Naive B cell (primary cell): ENCODE data around the gene KLHDC3. TPM values are rescaled to one million over a fixed set of nuclear protein-coding genes. Genes with fewer than 3 reads are reported as not detected.
A peak's percentile ranks its signal among the peaks of the same experiment; 100 is the strongest.

Experiments
- ATAC-seq, 2 donors: fragments of 150-1000 bp; cut with Tn5 transposase; 2 replicates each; pipeline ENCODE4 v1.10.0; 2021; ENCODE audit warnings: low read depth in 2 of 2, mild to moderate bottlenecking in 2 of 2, moderate library complexity in 2 of 2
- DNase-seq: peaks from one replicate; pipeline ENCODE4 v3.0.0; 2022
- H3K27ac Mint-ChIP-seq, 6 donors: one replicate each; pipeline ENCODE4 v1.8.0; 2020 to 2022; ENCODE audit warnings: mild to moderate bottlenecking in 6 of 6, mixed read lengths in 6 of 6, moderate library complexity in 5 of 6, inconsistent platforms in 2 of 6
- H3K27me3 Mint-ChIP-seq, 3 donors: one replicate each; pipeline ENCODE4 v1.8.0; 2021 to 2022; ENCODE audit warnings: mixed read lengths in 3 of 3, mild to moderate bottlenecking in 1 of 3
- H3K36me3 Mint-ChIP-seq, 2 donors: one replicate each; pipeline ENCODE4 v1.8.0; 2020 to 2022; ENCODE audit warnings: mixed read lengths in 2 of 2, inconsistent platforms in 1 of 2, mild to moderate bottlenecking in 1 of 2
- H3K4me1 Mint-ChIP-seq, 3 donors: one replicate each; pipeline ENCODE4 v1.8.0; 2020 to 2022; ENCODE audit warnings: mixed read lengths in 3 of 3, inconsistent platforms in 1 of 3, mild to moderate bottlenecking in 1 of 3, moderate library complexity in 1 of 3
- H3K4me3 Mint-ChIP-seq, 8 donors: one replicate each; pipeline ENCODE4 v1.8.0; 2020 to 2022; ENCODE audit warnings: mild to moderate bottlenecking in 8 of 8, mixed read lengths in 8 of 8, moderate library complexity in 8 of 8, inconsistent platforms in 2 of 8
- H3K9me3 Mint-ChIP-seq, 7 donors: one replicate each; pipeline ENCODE4 v1.8.0; 2020 to 2022; ENCODE audit warnings: mixed read lengths in 7 of 7, mild to moderate bottlenecking in 5 of 7, inconsistent platforms in 2 of 7, moderate library complexity in 1 of 7
- polyA plus RNA-seq, 6 donors: library from polyadenylated mRNA; unstranded; fragments of 300-500 nt; fragmentation: Illumina TruSeq; gene quantifications; one replicate each; pipeline ENCODE4 v1.2.3, GENCODE V29; 2021; ENCODE audit warnings: low read depth in 6 of 6

Gene KLHDC3
- polyA plus RNA-seq, 6 donors from 2014 or later = 88.7 to 121 (median 92.0) TPM

DNA sequence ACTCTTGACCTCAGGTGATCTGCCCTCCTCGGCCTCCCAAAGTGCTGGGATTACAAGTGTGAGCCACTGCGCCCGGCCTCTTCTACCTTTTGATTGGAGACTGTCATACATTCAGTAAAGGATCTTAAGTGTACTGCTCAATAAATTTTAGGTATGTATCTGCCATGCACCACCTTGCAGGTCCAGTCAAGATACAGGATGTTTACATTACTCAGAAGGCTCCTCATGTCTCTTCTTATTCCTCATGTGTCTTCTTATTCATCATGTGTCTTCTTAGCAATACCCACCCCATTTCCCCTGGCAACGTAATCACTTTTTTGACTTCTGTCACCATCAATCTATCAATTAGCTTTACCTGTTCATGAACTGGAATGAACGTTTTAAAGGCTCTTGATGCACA is 8.2 kb upstream of the KLHDC3 start:
- H3K27ac Mint-ChIP-seq = no peak overlapping the region
- no peak overlapping the region for H3K4me3 Mint-ChIP-seq
- no peaks in the 10 kb centered on the region for H3K9me3 Mint-ChIP-seq
- no peaks in the 10 kb centered on the region for H3K27me3 Mint-ChIP-seq
- ATAC-seq (no peak), DNase-seq (no peak)
- peaks cover 8 to 14% (median 10%) of the 10 kb centered on the region in 3 donors for H3K4me1 Mint-ChIP-seq
- peaks cover 0 to 7% of the 10 kb centered on the region in 2 donors for H3K36me3 Mint-ChIP-seq

DNA sequence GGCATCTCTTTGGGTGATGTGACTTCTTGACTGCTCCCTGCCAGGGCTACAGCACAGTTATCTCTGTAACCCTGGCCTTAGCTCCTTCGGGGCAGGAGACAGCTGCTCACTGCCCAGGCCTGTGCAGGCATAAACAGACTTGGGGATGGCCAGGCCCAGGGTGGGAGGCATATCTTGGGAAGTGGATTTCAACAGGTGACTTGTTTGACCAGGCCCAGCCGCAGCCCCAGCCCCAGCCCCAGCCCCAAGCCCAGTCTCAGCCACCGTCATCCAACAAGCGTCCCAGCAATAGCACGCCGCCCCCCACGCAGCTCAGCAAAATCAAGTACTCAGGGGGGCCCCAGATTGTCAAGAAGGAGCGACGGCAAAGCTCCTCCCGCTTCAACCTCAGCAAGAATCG is 7.8 kb upstream of the KLHDC3 start:
- H3K4me1 Mint-ChIP-seq = peaks cover 11 to 15% (median 12%) of the 10 kb centered on the region in 3 donors
- H3K27ac Mint-ChIP-seq = peak overlapping the region in 2 of 6 donors; percentile 62 to 69
- no peaks in the 10 kb centered on the region for H3K9me3 Mint-ChIP-seq
- no peaks in the 10 kb centered on the region for H3K27me3 Mint-ChIP-seq
- no peak overlapping the region for H3K4me3 Mint-ChIP-seq
- ATAC-seq (no peak), DNase-seq (no peak)
- H3K36me3 Mint-ChIP-seq = peaks cover 0 to 7% of the 10 kb centered on the region in 2 donors

DNA sequence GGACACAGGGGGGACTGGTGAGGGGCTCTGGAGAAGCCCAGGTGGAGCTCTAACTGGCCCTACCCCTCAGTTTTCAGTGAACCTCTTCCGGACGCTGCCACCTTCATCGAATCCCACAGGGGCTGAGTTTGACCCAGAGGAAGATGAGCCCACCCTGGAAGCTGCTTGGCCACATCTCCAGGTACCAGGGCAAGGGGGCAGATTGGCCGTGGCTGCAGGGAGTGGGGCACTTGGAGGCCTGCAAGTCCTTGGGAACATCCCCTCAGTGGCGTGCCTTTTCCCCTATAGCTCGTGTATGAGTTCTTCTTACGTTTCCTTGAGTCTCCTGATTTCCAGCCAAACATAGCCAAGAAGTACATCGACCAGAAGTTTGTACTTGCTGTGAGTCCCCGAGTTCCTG is 6.9 kb upstream of the KLHDC3 start:
- DNase-seq = no peak
- Mint-ChIP-seq H3K36me3 (peaks cover 0 to 7% of the 10 kb centered on the region in 2 donors), H3K4me1 (peaks cover 18 to 23% (median 21%) of the 10 kb centered on the region in 3 donors), H3K4me3 (no peak overlapping the region), H3K27ac (peak overlapping the region in 1 of 6 donors; percentile 56), H3K27me3 (no peaks in the 10 kb centered on the region), H3K9me3 (no peaks in the 10 kb centered on the region)
- ATAC-seq = no peak

DNA sequence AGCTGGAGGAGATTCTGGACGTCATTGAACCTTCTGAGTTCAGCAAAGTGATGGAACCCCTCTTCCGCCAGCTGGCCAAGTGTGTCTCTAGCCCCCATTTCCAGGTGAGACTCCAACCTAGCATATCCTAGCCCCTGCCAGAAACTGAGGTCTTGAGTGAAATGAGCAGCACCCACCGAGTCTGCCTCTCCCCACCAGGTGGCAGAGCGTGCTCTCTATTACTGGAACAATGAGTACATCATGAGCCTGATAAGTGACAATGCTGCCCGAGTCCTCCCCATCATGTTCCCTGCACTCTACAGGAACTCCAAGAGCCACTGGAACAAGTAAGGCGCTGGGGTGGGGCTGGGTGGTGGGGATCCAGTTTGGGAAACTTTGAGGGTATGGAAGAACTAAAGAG is 4.9 kb upstream of the KLHDC3 start:
- peaks cover 38 to 43% (median 41%) of the 10 kb centered on the region in 3 donors for H3K4me1 Mint-ChIP-seq
- H3K27ac Mint-ChIP-seq = peak overlapping the region in 2 of 6 donors; percentile 54 to 64
- DNase-seq (no peak), ATAC-seq (no peak)
- H3K36me3 Mint-ChIP-seq = peaks cover 0 to 7% of the 10 kb centered on the region in 2 donors
- H3K4me3 Mint-ChIP-seq = no peak overlapping the region
- H3K27me3 Mint-ChIP-seq = no peaks in the 10 kb centered on the region
- no peaks in the 10 kb centered on the region for H3K9me3 Mint-ChIP-seq

DNA sequence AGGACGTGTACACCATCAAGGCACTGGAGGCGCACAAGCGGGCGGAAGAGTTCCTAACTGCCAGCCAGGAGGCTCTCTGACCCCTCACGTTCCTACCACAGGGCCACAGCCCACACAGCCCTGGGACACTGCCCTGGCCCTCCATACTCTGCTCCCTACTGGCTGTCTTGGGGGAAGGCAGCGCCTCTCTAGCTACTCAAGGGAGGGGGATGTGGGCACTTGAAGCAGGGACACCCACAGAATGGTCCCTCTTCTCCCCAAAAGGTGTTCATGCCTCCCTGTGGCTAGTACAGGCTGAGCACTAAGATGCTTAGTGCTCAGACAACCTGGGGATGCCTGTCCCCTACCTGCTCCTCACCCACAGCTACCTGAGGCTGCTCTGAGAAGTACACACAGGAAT is 2.8 kb upstream of the KLHDC3 start:
- Mint-ChIP-seq H3K4me1 (peaks cover 46 to 59% (median 55%) of the 10 kb centered on the region in 3 donors), H3K27me3 (no peaks in the 10 kb centered on the region), H3K4me3 (peak overlapping the region in 2 of 8 donors; percentile 69 to 84), H3K27ac (peak overlapping the region in 2 of 6 donors; percentile 90 to 96), H3K36me3 (peaks cover 0 to 1% of the 10 kb centered on the region in 2 donors), H3K9me3 (no peaks in the 10 kb centered on the region)
- no peak for ATAC-seq
- no peak for DNase-seq

DNA sequence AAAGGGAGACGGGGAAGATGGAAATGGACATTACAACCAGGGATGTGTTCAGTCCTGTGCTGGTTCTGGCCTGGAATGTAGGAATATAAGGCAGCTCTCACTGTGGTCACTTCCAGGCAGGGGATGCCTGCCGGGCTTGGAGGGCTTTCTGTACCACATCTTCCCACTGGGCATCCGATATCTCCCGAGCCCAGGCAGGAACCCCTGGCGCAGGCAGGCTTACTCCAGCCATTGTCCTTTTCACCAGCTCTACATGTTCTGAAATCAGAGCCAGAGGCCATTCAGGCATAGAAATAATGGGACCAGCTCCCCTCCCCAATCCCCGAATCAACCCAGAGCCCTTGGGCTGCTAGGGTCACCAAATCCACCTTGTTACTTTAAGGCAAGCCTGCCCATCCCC is 1.7 kb upstream of the KLHDC3 start:
- ATAC-seq (no peak), DNase-seq (no peak)
- Mint-ChIP-seq H3K27ac (peak overlapping the region in 4 of 6 donors; percentile 58 to 96 (median 76)), H3K9me3 (no peaks in the 10 kb centered on the region), H3K4me3 (peak overlapping the region; percentile 28 to 99 (median 88)), H3K36me3 (no peaks in the 10 kb centered on the region), H3K27me3 (no peaks in the 10 kb centered on the region), H3K4me1 (peaks cover 47 to 70% (median 62%) of the 10 kb centered on the region in 3 donors)

DNA sequence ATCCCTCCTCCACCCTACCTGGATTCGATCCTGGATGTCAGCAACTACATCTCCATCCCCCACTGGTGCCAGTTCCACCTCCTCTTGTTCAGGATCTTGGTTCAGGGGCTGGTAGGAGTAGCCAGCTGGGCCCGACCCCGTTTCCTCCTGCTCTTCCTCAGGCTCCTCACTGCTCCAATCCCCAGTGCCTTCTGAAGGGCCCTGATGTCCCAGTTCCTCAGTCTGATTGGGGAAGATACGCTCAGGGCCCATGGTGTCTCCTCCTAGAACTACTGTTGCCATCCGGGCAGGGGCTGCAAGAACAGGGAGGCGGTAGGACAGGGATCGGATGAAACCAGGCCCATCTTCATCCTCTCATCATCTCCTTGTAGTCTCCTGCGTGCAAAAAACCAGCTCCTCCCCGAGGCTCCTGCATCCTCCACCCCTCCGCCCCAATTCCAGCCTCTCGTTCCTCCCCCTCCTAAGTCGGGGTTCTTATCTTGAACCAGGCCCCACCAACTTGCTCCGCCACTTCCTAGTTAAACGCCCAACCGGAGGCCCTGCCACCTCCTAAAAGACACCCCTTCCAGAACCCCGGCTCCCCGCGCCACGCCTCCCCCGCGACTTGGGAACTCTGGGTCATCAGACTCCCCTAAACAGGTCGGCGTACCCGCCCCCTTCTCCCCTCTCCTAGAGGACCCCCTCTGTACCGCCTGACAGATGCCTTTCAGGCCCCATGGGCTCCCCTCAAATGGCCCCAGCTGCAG is 779 bp upstream of the KLHDC3 start:
- no peak for DNase-seq
- Mint-ChIP-seq H3K27ac (peak overlapping the region; percentile 52 to 96 (median 91)), H3K4me3 (peak overlapping the region; percentile 84 to 99 (median 96)), H3K27me3 (no peaks in the 10 kb centered on the region), H3K4me1 (peaks cover 53 to 76% (median 67%) of the 10 kb centered on the region in 3 donors), H3K9me3 (no peaks in the 10 kb centered on the region), H3K36me3 (peaks cover 0 to 5% of the 10 kb centered on the region in 2 donors)
- no peak for ATAC-seq

DNA sequence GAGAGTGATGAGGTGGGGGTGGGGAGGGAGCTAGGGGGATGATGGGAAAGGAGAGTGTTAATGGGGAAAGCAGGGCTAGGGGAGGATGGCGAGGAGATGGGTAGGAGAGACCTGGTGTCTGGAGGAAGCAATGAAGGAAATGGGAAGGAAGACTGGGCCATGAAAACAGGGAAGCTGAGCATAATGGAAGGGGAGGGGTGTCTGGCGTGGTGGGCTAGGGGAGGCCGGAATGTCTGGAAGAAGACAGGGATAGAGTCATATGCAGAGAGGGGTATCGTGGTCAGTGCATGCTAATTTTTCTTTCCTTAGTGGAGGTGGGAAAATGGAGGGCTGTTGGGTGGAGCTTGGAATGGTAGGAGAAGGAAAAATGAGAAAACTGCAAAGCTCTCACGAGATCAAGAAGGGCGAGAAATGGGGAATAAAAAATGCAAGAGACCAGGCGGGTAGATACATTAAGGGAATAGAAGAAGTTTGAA is 423 bp downstream of the KLHDC3 start:
- H3K36me3 Mint-ChIP-seq = peaks cover 8 to 17% of the 10 kb centered on the region in 2 donors

DNA sequence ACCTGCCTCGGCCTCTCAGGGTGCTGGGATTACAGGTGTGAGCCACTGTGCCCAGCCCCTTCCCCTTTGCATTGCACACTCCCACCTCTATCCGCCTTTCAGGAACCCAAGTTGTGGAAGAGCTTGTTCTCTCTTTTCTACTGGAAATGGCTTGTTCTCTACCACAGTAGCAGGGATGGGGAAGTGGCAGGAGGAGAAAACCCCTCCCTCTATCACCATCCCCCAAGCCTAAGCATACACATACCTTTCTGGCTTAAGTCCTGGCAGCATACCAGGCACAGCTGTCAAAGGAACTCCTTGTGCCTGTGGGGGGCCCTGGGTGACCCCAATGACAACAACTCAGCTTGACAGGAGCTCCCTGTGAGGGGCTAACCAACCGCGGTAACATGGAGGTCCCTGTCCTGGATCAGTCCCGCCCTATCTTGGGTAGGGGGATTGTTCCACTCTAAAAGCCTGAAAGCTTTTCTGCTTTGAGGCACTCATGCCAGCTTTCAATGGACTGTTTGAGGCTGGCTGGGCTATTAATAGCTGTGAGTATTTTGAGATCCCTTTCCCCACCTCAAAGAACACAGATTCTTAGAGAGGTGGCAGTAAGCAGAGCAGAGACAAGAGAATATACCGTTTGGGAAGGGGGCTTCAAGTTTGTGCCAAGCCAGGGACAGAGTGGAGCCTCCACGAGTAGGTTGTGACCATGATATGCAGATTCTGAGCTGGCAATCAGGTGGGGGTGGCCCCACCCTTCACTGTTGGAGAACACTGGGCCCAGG is 2.3 kb downstream of the KLHDC3 start:
- DNase-seq (no peak), ATAC-seq (no peak)
- peak overlapping the region in 7 of 8 donors; percentile 2 to 82 (median 65) for H3K4me3 Mint-ChIP-seq
- H3K27ac Mint-ChIP-seq = peak overlapping the region in 2 of 6 donors; percentile 38 to 86
- peaks cover 8 to 17% of the 10 kb centered on the region in 2 donors for H3K36me3 Mint-ChIP-seq
- H3K9me3 Mint-ChIP-seq = no peaks in the 10 kb centered on the region
- peaks cover 52 to 75% (median 72%) of the 10 kb centered on the region in 3 donors for H3K4me1 Mint-ChIP-seq
- H3K27me3 Mint-ChIP-seq = no peaks in the 10 kb centered on the region

More for the DNA sequence above, 423 bp downstream of the KLHDC3 start:
- Mint-ChIP-seq H3K4me1 (peaks cover 53 to 72% (median 66%) of the 10 kb centered on the region in 3 donors), H3K27me3 (no peaks in the 10 kb centered on the region), H3K27ac (peak overlapping the region in 5 of 6 donors; percentile 79 to 96 (median 92)), H3K4me3 (peak overlapping the region; percentile 84 to 99 (median 96)), H3K9me3 (no peaks in the 10 kb centered on the region)
- no peak for ATAC-seq
- no peak for DNase-seq

DNA sequence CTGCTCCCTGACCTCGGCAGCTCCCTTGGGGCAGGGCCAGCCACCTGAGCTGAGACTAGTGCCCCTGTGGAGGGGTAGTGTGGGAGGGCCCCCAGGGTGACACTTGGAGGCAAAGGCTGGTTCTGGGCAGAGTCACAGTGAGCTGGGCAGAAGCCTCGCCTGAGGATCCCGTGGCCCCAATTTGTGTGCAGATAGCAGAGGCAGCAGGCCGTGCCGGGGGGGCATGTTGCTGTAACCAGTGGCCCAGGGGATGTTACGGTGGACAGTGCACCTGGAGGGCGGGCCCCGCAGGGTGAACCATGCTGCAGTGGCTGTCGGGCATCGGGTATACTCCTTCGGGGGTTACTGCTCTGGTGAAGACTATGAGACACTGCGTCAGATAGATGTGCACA is 2.9 kb downstream of the KLHDC3 start:
- DNase-seq (no peak), ATAC-seq (no peak)
- H3K27ac Mint-ChIP-seq = peak overlapping the region in 1 of 6 donors; percentile 38
- peaks cover 51 to 69% (median 69%) of the 10 kb centered on the region in 3 donors for H3K4me1 Mint-ChIP-seq
- H3K27me3 Mint-ChIP-seq = no peaks in the 10 kb centered on the region
- H3K9me3 Mint-ChIP-seq = no peaks in the 10 kb centered on the region
- peaks cover 8 to 17% of the 10 kb centered on the region in 2 donors for H3K36me3 Mint-ChIP-seq
- peak overlapping the region in 1 of 8 donors; percentile 67 for H3K4me3 Mint-ChIP-seq

DNA sequence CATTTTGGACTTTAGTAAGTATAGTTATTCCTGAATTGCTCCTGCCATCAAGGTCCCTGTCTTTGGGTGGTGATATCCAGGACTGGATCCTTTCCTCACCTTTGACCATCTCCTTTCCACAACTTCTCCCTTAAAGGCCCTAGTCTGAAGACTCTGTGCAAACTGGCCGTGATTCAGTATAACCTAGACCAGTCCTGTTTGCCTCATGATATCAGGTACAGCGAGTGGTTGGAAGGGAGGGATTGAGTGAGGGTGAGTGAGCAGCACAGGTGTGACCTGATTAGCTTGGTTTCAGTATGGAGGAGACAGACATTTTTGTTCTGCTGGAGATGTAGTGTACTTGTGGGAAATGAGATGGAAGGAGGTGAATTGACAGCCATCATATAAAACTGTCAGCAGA is 5.1 kb downstream of the KLHDC3 start:
- ATAC-seq (no peak), DNase-seq (no peak)
- Mint-ChIP-seq H3K9me3 (no peaks in the 10 kb centered on the region), H3K27me3 (no peaks in the 10 kb centered on the region), H3K4me1 (peaks cover 31 to 63% (median 56%) of the 10 kb centered on the region in 3 donors), H3K27ac (peak overlapping the region in 2 of 6 donors; percentile 8 to 50), H3K36me3 (peaks cover 8 to 22% of the 10 kb centered on the region in 2 donors), H3K4me3 (peak overlapping the region in 3 of 8 donors; percentile 20 to 70 (median 67))

DNA sequence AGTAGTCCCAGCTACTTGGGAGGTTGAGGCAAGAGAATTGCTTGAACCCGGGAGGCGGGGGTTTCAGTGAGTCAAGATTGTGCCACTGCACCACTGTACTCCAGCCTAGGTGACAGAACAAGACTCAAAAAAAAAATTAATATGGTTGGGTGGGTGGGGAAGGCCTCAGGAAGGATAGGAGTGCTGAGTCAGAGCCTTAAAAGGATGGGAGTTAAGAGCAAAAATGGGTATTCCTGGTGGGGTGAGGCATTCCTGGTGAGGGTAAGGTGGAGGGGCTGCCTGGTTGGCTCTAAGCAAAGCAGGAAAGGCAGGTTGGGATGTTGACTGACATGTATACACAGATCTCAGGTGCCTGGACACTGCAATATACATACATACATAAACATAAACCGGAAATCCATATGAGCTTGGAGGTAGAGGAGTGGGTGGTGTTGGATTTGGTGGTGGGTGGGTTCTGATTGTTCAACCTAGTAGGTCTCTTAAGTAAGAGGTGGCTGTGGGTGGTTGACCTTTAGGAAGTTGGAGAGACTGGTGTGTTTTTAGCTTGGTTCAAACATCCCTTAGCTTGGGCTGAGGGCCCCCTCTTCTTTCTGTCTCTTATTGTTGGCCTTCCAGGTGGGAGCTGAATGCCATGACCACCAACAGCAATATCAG is 6.1 kb downstream of the KLHDC3 start:
- Mint-ChIP-seq H3K27me3 (no peaks in the 10 kb centered on the region), H3K4me1 (peaks cover 29 to 58% (median 53%) of the 10 kb centered on the region in 3 donors)
- no peak for DNase-seq

DNA sequence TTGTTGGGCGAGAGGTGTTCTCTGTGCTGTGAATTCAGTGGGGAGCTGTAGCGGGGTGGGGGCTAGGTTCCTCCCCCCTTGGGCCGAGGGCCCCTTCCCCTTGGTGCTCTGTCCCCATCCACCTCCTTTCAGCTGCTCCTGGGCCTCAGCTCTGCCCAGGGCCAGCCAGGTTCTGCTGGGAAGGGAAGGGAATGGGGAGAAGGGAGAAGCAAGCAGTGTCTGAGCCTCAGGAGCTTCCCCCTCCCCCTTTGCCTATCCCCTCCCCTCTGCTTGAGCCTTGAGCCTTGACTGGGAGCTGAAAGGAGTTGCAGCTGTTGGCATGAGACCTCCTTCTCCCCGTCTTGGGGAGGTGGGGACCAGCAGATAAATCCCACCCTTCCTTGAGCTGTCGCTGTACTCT is 6.8 kb downstream of the KLHDC3 start:
- Mint-ChIP-seq H3K27ac (peak overlapping the region in 3 of 6 donors; percentile 33 to 75 (median 70)), H3K4me3 (peak overlapping the region; percentile 86 to 96 (median 94)), H3K9me3 (no peaks in the 10 kb centered on the region), H3K4me1 (peaks cover 29 to 56% (median 52%) of the 10 kb centered on the region in 3 donors), H3K27me3 (no peaks in the 10 kb centered on the region), H3K36me3 (peaks cover 8 to 32% of the 10 kb centered on the region in 2 donors)
- DNase-seq (no peak), ATAC-seq (no peak)

More for the DNA sequence above, 6.1 kb downstream of the KLHDC3 start:
- H3K9me3 Mint-ChIP-seq = no peaks in the 10 kb centered on the region
- peaks cover 8 to 30% of the 10 kb centered on the region in 2 donors for H3K36me3 Mint-ChIP-seq
- peak overlapping the region; percentile 51 to 95 (median 86) for H3K4me3 Mint-ChIP-seq
- H3K27ac Mint-ChIP-seq = peak overlapping the region in 4 of 6 donors; percentile 33 to 78 (median 74)
- ATAC-seq = no peak
